ENCODE data around the gene NIM1K.
"Not testable (repeated sequence)": the region's sequence is repeated elsewhere in the genome, so short reads cannot be mapped to it uniquely, and the experiment has no call there.

NIM1K gene

DNA sequence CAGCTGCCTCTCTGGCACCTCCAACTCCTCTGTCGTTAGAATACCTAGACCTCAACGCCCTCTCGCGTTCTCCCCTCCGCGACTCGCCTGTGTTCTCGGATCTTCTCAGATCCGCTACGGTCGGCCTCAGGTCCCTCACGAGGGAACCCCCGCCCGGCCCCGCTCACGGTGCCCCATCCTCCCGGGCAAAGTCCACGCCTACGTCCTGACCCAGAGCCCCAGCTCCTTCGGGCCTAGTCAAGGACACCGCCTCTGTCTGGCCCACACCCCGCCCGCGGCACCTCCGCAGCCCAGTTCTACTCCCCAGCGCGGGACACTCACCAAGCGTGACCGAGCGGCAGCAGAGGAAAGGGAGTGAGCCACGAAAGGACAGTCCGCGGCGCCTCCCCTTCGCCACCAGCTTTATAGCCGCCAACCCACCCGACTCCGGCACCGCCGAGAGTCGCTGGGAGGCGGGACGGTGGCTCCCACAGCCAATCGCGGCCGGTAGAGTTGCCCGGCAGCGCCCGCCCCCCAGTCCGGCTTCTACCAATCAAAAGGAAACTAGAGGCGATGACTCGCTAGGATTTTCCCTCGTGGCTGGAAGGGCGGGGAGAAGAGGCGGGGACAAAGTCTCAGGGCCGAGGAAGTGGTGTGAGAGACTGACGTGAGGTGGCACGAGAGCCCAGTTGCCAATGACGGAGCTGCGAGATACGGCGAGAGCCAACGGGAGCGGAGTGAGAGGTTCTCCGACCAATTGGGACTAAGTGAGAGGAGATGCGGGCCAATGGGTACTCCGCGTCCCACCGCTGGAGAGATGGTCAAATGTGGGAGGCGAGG lies 121.2 kb downstream of the NIM1K start, which contains the start of gene HMGCS1:
TSS of gene HMGCS1 (minus strand) at position 378 of the 819 bp plus-strand sequence. CDS start 14,447 bp downstream, outside the sequence.
- peak; percentile 98 for FAIRE-seq

GRCh38 chr5:43313854-43314457 lies 121.9 kb downstream of the NIM1K start:
- DNase-seq (ENCODE audit: insufficient read length, low spot score) (no peak), FAIRE-seq (no peak)

More for the DNA sequence above, 121.2 kb downstream of the NIM1K start, which contains the start of gene HMGCS1:
- peak; percentile 83 for DNase-seq (ENCODE audit: insufficient read length, low spot score)
- TF ChIP-seq TAF1 (IDR thresholded peaks at IDR 0.05; ENCODE audit: low read depth, low read length) (peak; percentile 72; the same call in 1 of the 2 replicates), POU2F2 (IDR thresholded peaks at IDR 0.05; ENCODE audit: low read depth, low read length) (no peak), POLR2AphosphoS5 (IDR thresholded peaks at IDR 0.05; ENCODE audit: low read depth, low read length) (peak; percentile 94), SPI1 (IDR thresholded peaks at IDR 0.05; ENCODE audit: low read depth, low read length) (peak; percentile 58), PAX5 (IDR thresholded peaks at IDR 0.05; ENCODE audit: insufficient read depth, low read length, severe bottlenecking) (peak; percentile 95), POLR2A (IDR thresholded peaks at IDR 0.05; ENCODE audit: low read depth, low read length) (peak; percentile 94)

DNA sequence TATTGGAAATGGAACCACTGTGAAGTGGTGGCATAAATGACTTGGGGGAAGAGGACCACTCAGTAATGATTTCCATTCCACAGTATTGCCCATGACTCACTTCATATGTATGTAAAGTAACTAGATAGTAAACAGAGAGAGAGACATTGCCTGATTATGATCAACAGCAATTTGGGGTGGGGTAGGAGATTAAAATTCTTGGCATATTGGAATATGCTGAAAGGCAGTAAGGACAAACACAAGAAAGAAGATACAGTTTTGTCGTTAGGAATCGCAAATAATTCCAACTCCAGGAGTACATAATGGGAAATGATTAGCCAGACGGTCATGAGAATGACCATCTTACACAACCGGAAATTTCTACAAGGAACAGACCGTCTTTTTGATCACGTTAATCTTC lies 122.7 kb downstream of the NIM1K start:
- FAIRE-seq = no peak
- TF ChIP-seq POU2F2 (IDR thresholded peaks at IDR 0.05; ENCODE audit: low read depth, low read length) (no peak), PAX5 (IDR thresholded peaks at IDR 0.05; ENCODE audit: insufficient read depth, low read length, severe bottlenecking) (no peak), SPI1 (IDR thresholded peaks at IDR 0.05; ENCODE audit: low read depth, low read length) (no peak), TAF1 (IDR thresholded peaks at IDR 0.05; ENCODE audit: low read depth, low read length) (no peak), POLR2A (IDR thresholded peaks at IDR 0.05; ENCODE audit: low read depth, low read length) (no peak), POLR2AphosphoS5 (IDR thresholded peaks at IDR 0.05; ENCODE audit: low read depth, low read length) (no peak)
- DNase-seq (ENCODE audit: insufficient read length, low spot score) = no peak

More at GRCh38 chr5:43313854-43314457, 121.9 kb downstream of the NIM1K start:
- TF ChIP-seq POLR2A (IDR thresholded peaks at IDR 0.05; ENCODE audit: low read depth, low read length) = no peak
- TF ChIP-seq POLR2AphosphoS5 (IDR thresholded peaks at IDR 0.05; ENCODE audit: low read depth, low read length) = no peak
- TF ChIP-seq POU2F2 (IDR thresholded peaks at IDR 0.05; ENCODE audit: low read depth, low read length) = no peak
- TF ChIP-seq SPI1 (IDR thresholded peaks at IDR 0.05; ENCODE audit: low read depth, low read length) = no peak
- TF ChIP-seq PAX5 (IDR thresholded peaks at IDR 0.05; ENCODE audit: insufficient read depth, low read length, severe bottlenecking) = no peak
- TF ChIP-seq TAF1 (IDR thresholded peaks at IDR 0.05; ENCODE audit: low read depth, low read length) = no peak

- DNase-seq (ENCODE audit: insufficient read length, low spot score) (no peak), FAIRE-seq (no peak)
- TF ChIP-seq POLR2AphosphoS5 (IDR thresholded peaks at IDR 0.05; ENCODE audit: low read depth, low read length) (no peak), TAF1 (IDR thresholded peaks at IDR 0.05; ENCODE audit: low read depth, low read length) (no peak), SPI1 (IDR thresholded peaks at IDR 0.05; ENCODE audit: low read depth, low read length) (no peak), PAX5 (IDR thresholded peaks at IDR 0.05; ENCODE audit: insufficient read depth, low read length, severe bottlenecking) (no peak), POU2F2 (IDR thresholded peaks at IDR 0.05; ENCODE audit: low read depth, low read length) (no peak)
These were observed 123.2 kb downstream of the NIM1K start for GRCh38 chr5:43315263-43315662.

DNA sequence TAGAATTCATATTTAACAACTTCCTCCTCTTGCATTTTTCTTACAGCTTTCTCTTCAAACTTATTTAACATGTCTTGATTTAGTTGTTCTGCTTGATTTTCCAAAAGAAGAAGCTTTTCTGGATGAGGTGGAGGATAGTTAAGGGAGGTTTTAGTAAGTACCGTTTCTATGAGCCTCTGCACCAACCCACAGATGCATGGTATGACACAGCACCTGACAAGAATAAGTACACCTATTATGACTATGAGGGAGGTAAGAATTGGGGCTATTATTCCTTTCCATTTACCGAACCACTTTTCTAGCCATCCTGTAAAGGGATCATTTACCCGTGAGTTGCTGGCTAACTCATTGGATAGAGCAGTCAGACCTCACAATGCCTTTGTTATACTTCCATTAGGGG lies 123.7 kb downstream of the NIM1K start:
- DNase-seq (ENCODE audit: insufficient read length, low spot score) = no peak
- no peak for FAIRE-seq
- TF ChIP-seq TAF1 (IDR thresholded peaks at IDR 0.05; ENCODE audit: low read depth, low read length) (no peak), POU2F2 (IDR thresholded peaks at IDR 0.05; ENCODE audit: low read depth, low read length) (no peak), PAX5 (IDR thresholded peaks at IDR 0.05; ENCODE audit: insufficient read depth, low read length, severe bottlenecking) (no peak)

GRCh38 chr5:43316421-43316820 lies 124.4 kb downstream of the NIM1K start:
- DNase-seq (ENCODE audit: insufficient read length, low spot score) = no peak
- FAIRE-seq = no peak
- TF ChIP-seq TAF1 (IDR thresholded peaks at IDR 0.05; ENCODE audit: low read depth, low read length) (no peak), POLR2AphosphoS5 (IDR thresholded peaks at IDR 0.05; ENCODE audit: low read depth, low read length) (no peak), POLR2A (IDR thresholded peaks at IDR 0.05; ENCODE audit: low read depth, low read length) (no peak), POU2F2 (IDR thresholded peaks at IDR 0.05; ENCODE audit: low read depth, low read length) (no peak), SPI1 (IDR thresholded peaks at IDR 0.05; ENCODE audit: low read depth, low read length) (no peak), PAX5 (IDR thresholded peaks at IDR 0.05; ENCODE audit: insufficient read depth, low read length, severe bottlenecking) (no peak)

DNA sequence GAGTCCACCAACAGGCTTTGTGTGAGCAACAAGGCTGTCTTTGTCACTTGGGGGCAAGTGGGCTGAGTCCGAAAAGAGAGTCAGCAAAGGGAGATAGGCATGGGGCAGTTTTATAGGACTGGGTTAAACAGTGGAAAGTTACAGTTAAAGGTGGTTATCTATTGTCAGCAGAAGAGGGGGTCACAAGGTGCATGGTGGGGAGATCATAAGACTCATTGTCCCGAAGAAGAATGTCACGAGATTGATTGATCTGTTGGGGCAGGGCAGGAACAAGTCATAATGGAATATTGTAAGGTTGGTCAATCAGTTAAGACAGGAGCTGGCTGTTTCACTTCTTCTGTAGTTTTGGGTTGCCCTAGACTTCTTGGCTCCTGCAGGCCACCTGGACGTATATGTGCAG lies 128.8 kb downstream of the NIM1K start:
- TF ChIP-seq POLR2A (IDR thresholded peaks at IDR 0.05; ENCODE audit: low read depth, low read length) = no peak
- no peak for TF ChIP-seq POU2F2 (IDR thresholded peaks at IDR 0.05; ENCODE audit: low read depth, low read length)
- TF ChIP-seq TAF1 (IDR thresholded peaks at IDR 0.05; ENCODE audit: low read depth, low read length) = no peak
- TF ChIP-seq POLR2AphosphoS5 (IDR thresholded peaks at IDR 0.05; ENCODE audit: low read depth, low read length) = no peak
- no peak for TF ChIP-seq SPI1 (IDR thresholded peaks at IDR 0.05; ENCODE audit: low read depth, low read length)
- no peak for TF ChIP-seq PAX5 (IDR thresholded peaks at IDR 0.05; ENCODE audit: insufficient read depth, low read length, severe bottlenecking)
- no peak for FAIRE-seq
- no peak for DNase-seq (ENCODE audit: insufficient read length, low spot score)

GRCh38 chr5:43323488-43323887 lies 131.5 kb downstream of the NIM1K start:
- DNase-seq (ENCODE audit: insufficient read length, low spot score); FAIRE-seq: not testable (repeated sequence)

DNA sequence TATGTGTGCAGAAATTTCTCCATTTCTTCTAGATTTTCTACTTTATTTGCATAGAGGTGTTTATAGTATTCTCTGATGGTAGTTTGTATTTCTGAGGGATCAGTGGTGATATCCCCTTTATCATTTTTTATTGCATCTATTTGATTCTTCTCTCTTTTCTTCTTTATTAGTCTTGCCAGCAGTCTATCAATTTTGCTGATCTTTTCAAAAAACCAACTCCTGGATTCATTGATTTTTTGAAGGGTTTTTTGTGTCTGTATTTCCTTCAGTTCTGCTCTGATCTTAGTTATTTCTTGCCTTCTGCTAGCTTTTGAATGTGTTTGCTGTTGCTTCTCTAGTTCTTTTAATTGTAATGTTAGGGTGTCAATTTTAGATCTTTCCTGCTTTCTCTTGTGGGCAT lies 133.6 kb downstream of the NIM1K start:
- not testable (repeated sequence) for FAIRE-seq; DNase-seq (ENCODE audit: insufficient read length, low spot score)
